ENCODE results near the gene TBCEL.

GRCh38 chr11:121119440-121119839, 95.5 kb downstream of the TBCEL start:
- TF ChIP-seq CTCF (IDR thresholded peaks at IDR 0.05; ENCODE audit: insufficient read depth, low read length, poor library complexity, severe bottlenecking) (no peak), EZH2phosphoT487 (conservative IDR thresholded peaks at IDR 0.05; ENCODE audit: low read length) (no peak)

Data from SU-DHL-6 (cell line).